ENCODE data around the gene HOXD1. TPM values are rescaled to one million over a fixed set of nuclear protein-coding genes. Genes with fewer than 3 reads are reported as not detected.

Gene HOXD1
- total and polyA plus RNA-seq, 2 of the 4 experiments (the other 2 are of a cell fraction): not detected

DNA sequence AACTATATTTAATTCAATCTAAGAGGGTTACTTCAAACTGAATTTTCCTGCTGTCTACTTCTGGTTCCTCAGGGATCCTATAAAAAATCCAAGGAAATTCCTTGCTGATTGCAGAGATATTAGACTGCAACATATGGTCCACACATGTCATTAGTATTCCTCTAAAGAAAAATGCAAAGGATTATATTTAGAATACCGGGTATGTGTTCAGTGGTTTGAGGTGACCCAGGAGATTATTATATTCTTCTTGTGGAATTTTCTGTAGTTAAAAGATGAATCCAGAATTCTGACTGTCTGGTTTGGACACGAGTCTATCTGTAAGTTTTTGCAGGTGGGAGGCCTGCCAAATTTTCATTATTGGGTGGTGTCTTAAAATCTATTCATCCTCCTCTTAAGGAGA is 18.2 kb downstream of the HOXD1 start:
- TF ChIP-seq, protein P1, sequence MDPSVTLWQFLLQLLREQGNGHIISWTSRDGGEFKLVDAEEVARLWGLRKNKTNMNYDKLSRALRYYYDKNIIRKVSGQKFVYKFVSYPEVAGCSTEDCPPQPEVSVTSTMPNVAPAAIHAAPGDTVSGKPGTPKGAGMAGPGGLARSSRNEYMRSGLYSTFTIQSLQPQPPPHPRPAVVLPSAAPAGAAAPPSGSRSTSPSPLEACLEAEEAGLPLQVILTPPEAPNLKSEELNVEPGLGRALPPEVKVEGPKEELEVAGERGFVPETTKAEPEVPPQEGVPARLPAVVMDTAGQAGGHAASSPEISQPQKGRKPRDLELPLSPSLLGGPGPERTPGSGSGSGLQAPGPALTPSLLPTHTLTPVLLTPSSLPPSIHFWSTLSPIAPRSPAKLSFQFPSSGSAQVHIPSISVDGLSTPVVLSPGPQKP (IDR thresholded peaks at IDR 0.05; ENCODE audit: borderline replicate concordance, low read depth, low read length): no peak
- TF ChIP-seq BHLHE40 (IDR thresholded peaks at IDR 0.05; ENCODE audit: low read depth, low read length): no peak
- no peak for TF ChIP-seq FOS (IDR thresholded peaks at IDR 0.05; ENCODE audit: low read depth, low read length)
- TF ChIP-seq RFX5 (IDR thresholded peaks at IDR 0.05; ENCODE audit: low read depth, low read length): no peak
- no peak for TF ChIP-seq RCOR1 (IDR thresholded peaks at IDR 0.05; ENCODE audit: insufficient replicate concordance, low read length)
- TF ChIP-seq POLR2A (IDR thresholded peaks at IDR 0.05; ENCODE audit: low read depth, low read length): no peak
- no peak for TF ChIP-seq CEBPB (IDR thresholded peaks at IDR 0.05; ENCODE audit: low read depth, low read length)
- TF ChIP-seq CHD1 (IDR thresholded peaks at IDR 0.05; ENCODE audit: low read depth, low read length): no peak
- no peak for TF ChIP-seq SMC3 (IDR thresholded peaks at IDR 0.05; ENCODE audit: low read depth, low read length)
- no peak for TF ChIP-seq MXI1 (IDR thresholded peaks at IDR 0.05; ENCODE audit: borderline replicate concordance, low read depth, low read length)
- TF ChIP-seq, protein P2, sequence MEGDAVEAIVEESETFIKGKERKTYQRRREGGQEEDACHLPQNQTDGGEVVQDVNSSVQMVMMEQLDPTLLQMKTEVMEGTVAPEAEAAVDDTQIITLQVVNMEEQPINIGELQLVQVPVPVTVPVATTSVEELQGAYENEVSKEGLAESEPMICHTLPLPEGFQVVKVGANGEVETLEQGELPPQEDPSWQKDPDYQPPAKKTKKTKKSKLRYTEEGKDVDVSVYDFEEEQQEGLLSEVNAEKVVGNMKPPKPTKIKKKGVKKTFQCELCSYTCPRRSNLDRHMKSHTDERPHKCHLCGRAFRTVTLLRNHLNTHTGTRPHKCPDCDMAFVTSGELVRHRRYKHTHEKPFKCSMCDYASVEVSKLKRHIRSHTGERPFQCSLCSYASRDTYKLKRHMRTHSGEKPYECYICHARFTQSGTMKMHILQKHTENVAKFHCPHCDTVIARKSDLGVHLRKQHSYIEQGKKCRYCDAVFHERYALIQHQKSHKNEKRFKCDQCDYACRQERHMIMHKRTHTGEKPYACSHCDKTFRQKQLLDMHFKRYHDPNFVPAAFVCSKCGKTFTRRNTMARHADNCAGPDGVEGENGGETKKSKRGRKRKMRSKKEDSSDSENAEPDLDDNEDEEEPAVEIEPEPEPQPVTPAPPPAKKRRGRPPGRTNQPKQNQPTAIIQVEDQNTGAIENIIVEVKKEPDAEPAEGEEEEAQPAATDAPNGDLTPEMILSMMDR (conservative IDR thresholded peaks at IDR 0.05; ENCODE audit: low read depth, low read length): no peak
- TF ChIP-seq, protein P3, sequence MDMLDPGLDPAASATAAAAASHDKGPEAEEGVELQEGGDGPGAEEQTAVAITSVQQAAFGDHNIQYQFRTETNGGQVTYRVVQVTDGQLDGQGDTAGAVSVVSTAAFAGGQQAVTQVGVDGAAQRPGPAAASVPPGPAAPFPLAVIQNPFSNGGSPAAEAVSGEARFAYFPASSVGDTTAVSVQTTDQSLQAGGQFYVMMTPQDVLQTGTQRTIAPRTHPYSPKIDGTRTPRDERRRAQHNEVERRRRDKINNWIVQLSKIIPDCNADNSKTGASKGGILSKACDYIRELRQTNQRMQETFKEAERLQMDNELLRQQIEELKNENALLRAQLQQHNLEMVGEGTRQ (IDR thresholded peaks at IDR 0.05; ENCODE audit: low read depth, low read length): no peak
- TF ChIP-seq RAD21 (IDR thresholded peaks at IDR 0.05; ENCODE audit: low read length): no peak
- TF ChIP-seq NFE2L2 (IDR thresholded peaks at IDR 0.05; ENCODE audit: low read depth, low read length): no peak
- Histone ChIP-seq H3K56ac (ENCODE audit: extremely low read depth, insufficient read depth, low read length) (no peak overlapping the region), H2BK15ac (ENCODE audit: low read depth, low read length) (no peak overlapping the region), H3K4me2 (ENCODE audit: low read depth, low read length) (no peak overlapping the region), H3K27ac (ENCODE audit: insufficient read depth, low read length) (no peak overlapping the region), H4K5ac (ENCODE audit: low read depth, low read length) (no peak overlapping the region), H3K4ac (ENCODE audit: low read depth, low read length) (no peak overlapping the region), H4K8ac (ENCODE audit: low read depth in 2 of 2, low read length in 2 of 2) (no peak overlapping the region), H2BK5ac (ENCODE audit: low read depth, low read length, poor library complexity, severe bottlenecking) (no peak overlapping the region), H2AK9ac (replicated peaks; ENCODE audit: low read depth, low read length, poor library complexity) (no peak overlapping the region), H4K91ac (ENCODE audit: insufficient read depth, low read depth, low read length) (no peak overlapping the region), H3K9me3 (ENCODE audit: control insufficient read depth, insufficient read depth, low read length) (no peaks in the 10 kb centered on the region), H3K4me1 (ENCODE audit: control insufficient read depth, insufficient read depth, low read length) (no peaks in the 10 kb centered on the region), H3K79me1 (ENCODE audit: low read depth in 1 of 2, low read length in 2 of 2) (no peaks in the 10 kb centered on the region), H3K14ac (replicated peaks; ENCODE audit: low read depth, low read length) (no peak overlapping the region), H3K23ac (ENCODE audit: low read depth, low read length) (no peak overlapping the region), H3K27me3 (ENCODE audit: control insufficient read depth, insufficient read depth, low read length) (no peaks in the 10 kb centered on the region), H3K18ac (ENCODE audit: low read depth, low read length) (no peak overlapping the region), H2AK5ac (ENCODE audit: low read depth, low read length) (no peak overlapping the region), H4K20me1 (ENCODE audit: insufficient read depth, low read length) (no peaks in the 10 kb centered on the region), H3K4me3 (ENCODE audit: insufficient read depth, low read depth, low read length) (no peak overlapping the region), H3K9me1 (ENCODE audit: insufficient read depth, low read length) (no peaks in the 10 kb centered on the region), H2AFZ (replicated peaks; ENCODE audit: low read length, poor library complexity) (no peak overlapping the region), H2BK120ac (ENCODE audit: low read depth, low read length) (no peak overlapping the region), H3K9ac (ENCODE audit: low read depth, low read length) (no peak overlapping the region), H3K36me3 (ENCODE audit: control insufficient read depth, insufficient read depth, low read length) (no peaks in the 10 kb centered on the region), H2BK20ac (ENCODE audit: low read depth, low read length) (no peak overlapping the region)
- DNase-seq (no peak), ATAC-seq (ENCODE audit: low read depth) (no peak)
- no CpG with 5 or more reads among the region's 2 CpGs for WGBS, 2 experiments (ENCODE audit: extremely low coverage in 2 of 2, insufficient read length in 1 of 2)
- dilution Hi-C loops (cut with HindIII; ENCODE audit: low sequenced_read_pairs, unreplicated experiment) (no loop called here), intact Hi-C loops (cut with micrococcal nuclease) (no loop called here), in situ Hi-C loops (cut with MboI; ENCODE audit: low sequenced_read_pairs) (no loop called here)
- POLR2A ChIA-PET (ENCODE audit: unreplicated experiment): no interaction called here
- CTCF ChIA-PET: no interaction called here
- BruUV-seq (replicated peaks): no TSS peak

All from IMR-90 (cell line).